Putamen (tissue), 1 donor: ENCODE data around the gene PLD2.
"Not testable (repeated sequence)": the region's sequence is repeated elsewhere in the genome, so short reads cannot be mapped to it uniquely, and the experiment has no call there.

Experiments
- DNase-seq: peaks from one replicate; pipeline ENCODE4 v3.0.0-alpha.2; 2016; ENCODE audit warnings: low spot score

Gene PLD2

DNA sequence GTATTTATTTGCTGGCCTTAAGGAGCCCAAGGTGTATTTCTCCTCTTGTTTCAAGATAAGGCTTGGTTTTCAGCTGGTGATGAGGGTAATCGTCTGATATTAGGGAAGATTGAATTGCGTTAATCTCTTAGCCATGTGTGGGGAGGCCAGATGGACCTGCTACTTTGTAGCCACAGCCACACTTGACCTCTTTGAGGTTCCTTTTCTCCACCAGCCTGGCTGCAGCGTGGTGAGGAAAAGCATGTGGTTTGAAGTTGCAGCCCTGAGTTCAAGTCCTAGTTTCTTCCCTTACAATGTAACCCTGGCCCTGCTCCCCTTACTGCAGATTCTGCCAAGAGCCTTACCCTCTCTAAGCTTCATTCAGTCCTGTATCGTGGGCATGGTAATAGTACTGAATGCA is 29.3 kb downstream of the PLD2 start:
- no peak for DNase-seq

GRCh38 chr17:4837471-4838308 is 30.7 kb downstream of the PLD2 start:
- DNase-seq, result no peak

- no peak for DNase-seq
Observed at GRCh38 chr17:4838309-4838785, 31.4 kb downstream of the PLD2 start.

- no peak for DNase-seq
Observed at GRCh38 chr17:4839221-4839620, 32.3 kb downstream of the PLD2 start.

DNA sequence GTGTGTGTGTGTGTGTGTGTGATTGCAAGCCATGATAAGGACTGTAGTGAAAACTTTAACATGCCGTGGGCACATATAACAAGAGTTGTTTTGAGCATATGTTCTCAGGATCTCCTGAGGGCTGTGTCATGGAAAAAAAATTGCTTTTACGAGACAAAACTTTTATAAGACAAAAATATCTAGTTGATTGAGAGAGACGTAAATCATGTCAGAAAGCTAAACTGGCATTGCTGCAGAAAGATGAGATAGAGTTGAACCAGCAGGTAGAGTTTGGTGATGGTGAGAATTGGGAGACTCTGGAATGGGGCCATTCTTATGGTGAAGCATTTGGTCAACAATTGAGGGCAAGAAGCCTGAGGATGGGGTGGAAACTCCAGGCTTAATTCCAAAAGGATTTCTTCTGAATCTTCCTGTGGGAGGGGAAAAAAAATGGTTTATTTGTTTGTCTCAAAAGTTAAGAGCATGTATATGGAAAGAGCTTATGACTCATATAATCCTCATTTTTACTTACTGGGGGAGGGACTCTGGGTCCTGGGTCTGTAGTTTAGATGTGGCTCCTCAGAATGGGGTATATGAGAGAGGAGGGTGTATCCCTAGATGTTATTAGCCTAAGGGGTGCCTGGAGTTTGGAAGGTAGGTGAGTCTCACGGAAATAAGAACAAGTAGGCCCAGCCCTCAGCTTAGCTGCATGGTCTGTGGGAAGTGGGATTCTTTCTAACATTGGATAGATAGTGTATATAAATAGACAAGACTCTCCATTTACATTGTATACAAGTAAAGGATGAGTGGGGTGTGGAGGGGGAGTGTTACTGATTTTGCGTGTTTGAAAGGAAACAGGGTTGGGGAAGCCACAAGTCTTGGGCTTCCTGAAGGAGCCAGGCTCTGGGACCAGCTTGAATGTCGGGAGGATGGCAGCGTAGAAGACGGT is 33.3 kb downstream of the PLD2 start:
- no peak for DNase-seq

DNA sequence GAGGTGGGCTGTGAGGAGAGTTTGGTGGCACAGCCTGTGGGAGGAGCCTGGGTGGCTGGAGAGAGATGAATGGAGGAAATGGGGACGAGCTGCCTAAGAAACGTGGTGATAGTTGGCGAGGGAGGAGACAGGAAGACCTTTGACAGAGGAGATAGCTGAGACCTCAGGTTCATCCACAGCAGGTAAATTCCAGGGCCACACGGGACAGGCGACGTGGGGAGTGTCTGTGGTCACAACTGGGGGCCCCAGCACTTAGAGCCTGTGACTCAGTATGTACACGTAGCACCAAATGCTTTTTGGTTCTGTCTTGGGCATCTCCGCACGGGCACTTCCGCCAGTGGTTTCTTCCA is 33.9 kb downstream of the PLD2 start:
- DNase-seq, result no peak

DNA sequence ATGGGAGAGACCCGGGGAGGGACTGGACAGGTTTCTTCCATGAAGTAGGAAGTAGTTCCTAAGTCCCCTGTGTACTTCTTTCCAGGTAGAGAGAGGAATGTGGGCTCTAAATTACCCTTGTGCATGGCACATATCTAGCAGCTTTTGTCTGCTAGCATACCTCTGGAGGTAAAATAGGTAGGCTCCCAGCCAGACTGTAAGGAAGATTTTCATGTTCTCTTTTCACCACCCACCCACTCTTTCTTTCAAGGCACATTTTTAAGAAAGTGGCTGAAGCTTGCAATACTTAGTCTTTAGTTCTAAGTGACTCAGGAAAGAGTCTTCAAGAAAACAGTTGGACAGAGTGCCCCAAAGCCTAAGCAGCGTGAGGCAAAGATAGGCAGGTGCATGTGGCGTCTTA is 35.4 kb downstream of the PLD2 start:
- DNase-seq, result peak; percentile 47

DNA sequence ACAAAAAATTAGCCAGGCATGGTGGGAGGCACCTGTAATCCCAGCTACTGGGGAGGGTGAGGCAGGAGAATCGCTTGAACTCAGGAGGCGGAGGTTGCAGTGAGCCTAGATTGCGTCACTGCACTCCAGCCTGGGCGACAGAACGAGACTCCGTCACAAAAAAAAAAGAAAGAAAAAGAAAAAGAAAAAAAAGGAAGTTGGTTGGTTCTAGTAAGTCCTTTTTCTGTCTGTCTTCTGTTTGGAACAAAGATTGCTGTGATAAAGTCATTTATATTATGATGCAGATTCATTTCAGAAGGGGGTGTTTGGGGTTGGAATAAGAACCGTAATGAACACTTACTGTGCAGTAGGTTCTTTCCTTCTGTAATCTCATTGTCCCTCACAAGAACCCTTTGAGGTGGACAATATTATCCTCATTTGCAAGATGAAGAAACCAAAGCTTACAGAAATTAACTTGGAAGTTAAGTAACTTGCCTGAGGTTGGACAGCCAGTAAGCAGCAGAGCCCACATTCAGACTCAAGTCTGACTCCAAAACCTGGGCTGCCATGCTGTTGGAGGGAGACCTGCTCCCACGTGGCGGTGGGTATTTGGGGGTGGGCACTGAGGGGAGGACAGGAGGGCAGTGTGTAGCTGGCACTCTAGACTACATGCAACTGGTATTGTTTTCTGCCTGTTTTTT is 36.5 kb downstream of the PLD2 start:
- DNase-seq, result no peak

- DNase-seq, result no peak
Observed at GRCh38 chr17:4845118-4845517, 38.2 kb downstream of the PLD2 start.

DNA sequence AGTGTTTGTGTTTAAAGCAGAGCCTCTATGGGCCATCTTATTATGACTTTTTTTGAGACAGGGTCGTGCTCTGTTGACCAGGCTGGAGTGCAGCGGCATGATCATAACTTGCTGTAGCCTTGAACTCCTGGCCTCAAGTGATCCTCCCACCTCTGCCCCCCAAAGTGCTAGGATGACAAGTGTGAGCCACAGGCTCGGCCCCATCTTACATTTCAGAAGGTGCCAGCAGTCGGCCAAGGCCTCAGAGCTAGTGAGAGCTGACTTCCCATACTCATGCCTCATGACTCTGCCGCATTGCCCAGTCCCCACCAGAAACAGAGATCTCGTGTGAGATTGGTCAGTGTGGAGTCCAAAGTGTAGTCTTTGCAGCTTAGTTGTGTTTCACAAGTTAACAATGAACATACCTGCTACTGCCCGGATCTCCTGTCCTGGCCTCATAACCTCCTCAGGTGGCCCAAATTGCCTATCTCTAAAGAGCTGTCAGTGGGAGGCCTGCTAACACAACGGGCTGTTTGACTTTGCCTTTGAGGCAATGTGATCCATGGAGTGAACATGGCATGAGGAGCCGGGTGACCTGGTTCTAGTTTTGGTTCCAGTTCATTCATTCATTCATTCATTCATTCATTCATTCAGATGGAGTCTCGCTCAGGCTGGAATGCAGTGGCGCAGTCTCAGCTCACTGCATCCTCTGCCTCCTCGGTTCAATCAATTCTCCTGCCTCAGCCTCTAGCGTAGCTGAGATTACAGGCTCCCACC is 39.9 kb downstream of the PLD2 start:
- DNase-seq, result no peak

DNA sequence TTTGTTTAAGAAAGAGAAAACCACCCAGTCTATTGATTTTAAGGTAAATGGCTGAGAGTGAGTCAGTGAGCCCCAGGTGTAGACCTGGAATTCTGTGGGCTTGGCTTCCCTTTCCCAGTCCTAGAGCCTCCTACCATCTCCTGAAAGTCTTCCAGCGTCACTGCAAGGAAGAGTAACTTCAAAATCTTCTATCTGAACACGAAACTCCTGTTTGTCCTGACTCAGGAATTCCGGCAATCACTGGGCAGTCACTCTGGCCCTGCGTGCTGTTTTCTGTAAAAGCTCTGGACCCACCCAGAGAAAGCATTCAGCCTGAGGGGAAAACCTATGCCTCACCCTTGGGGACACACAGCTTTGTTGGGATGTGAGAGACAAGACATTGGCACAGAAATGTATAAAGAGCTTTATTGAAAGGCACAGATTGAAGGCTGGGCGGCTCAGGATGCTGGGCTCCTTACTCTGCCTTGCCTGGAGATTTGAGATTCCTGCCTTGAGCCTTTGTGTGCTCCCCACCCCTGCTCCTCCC is 42.1 kb downstream of the PLD2 start:
- no peak for DNase-seq

GRCh38 chr17:4850246-4850645 is 43.3 kb downstream of the PLD2 start:
- DNase-seq, result no peak

GRCh38 chr17:4851084-4851483 is 44.1 kb downstream of the PLD2 start:
- no peak for DNase-seq

GRCh38 chr17:4852567-4853207 is 45.7 kb downstream of the PLD2 start:
- DNase-seq, result no peak

GRCh38 chr17:4853208-4853671 is 46.3 kb downstream of the PLD2 start:
- no peak for DNase-seq

DNA sequence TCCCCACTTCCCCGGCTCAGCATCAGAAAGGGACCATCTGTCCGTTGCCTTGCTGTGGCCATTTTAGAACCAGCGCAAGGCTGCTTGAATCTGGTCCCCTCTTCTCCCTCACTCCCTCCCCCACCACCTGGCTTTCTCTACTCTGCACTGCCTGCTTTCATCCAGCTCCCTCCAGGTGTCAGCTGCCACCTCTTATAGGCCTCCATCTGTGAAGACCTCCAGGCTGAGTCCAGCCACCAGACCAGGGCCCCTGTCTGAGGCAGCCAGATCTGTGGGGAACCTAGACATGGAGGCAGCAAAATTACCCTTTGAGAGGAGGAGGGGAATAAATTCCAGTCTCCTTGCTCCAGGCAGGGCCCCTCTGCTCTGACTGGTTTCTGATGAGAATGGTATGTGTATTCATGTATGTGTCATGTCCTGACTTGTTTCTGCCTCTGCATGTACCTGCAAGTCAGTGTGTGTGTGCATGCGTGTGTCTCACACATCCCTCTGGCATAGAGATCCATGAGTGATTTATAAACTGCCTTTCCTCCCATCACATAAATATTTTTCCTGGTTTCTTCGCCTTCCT is 47.2 kb downstream of the PLD2 start:
- no peak for DNase-seq

DNA sequence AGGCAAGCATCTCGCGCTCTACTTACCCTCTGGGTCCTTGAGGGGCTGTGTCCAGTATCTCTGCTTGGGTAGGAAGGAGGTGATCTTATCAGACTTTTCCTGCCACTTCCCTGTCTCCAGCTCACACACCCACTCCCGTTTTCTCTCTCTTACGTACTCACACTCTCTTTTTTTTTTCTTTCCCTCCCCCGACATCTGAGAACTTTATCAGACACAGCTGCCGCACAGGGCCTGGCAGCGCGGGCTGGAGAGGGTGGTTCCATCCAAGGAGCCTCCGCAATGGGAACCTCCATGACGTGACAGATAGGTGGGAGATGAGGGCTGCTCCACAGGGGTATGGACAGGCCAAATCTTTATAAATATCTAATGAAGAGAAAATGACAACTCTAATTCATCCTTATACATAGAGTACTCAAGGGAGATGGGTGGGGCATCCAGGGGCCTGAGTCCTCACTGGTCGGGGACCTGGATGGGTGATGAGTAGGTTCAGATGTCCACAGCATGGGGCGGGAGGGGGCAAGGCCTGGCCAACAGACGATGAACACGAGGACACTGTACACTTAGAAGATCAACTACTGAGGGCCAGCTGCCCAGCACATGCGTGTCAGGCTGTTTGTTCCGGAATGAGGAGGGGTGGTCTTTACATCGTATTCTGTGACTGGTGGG is 49.5 kb downstream of the PLD2 start:
- DNase-seq, result no peak

DNA sequence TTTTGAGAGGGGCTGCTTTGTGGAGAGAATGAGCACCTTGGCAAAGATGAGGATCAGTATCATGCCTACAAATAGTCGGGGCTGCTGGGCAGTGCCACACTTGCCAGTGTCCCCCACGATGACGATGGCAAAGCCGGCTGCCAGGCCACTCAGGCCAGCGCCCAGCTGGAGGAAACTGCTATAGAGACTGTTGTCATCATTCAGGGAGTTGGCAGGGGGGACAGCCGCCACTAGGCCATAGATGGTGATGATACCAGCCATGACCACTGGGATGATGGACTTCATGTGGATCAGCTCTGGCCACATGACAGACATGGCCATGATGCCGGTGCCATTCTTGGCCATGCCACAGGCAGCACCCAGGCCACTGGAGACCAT is 50.0 kb downstream of the PLD2 start:
- DNase-seq, result peak; percentile 83

GRCh38 chr17:4857347-4857746 is 50.4 kb downstream of the PLD2 start:
- DNase-seq, result not testable (repeated sequence)
